HEK293 (cell line): ENCODE measurements around the gene RSPH9.

ENCODE experiments used
- KLF1 ChIP-seq: fragments of 450-650 bp; formaldehyde crosslinking; IDR thresholded peaks from 2 replicates; pipeline ENCODE4 v1.5.1; 2016; ENCODE audit warnings: missing biosample characterization, missing genetic modification characterization
- OSR2 ChIP-seq: fragments of 450-650 bp; formaldehyde crosslinking; IDR thresholded peaks from 2 replicates; pipeline ENCODE4 v1.5.1; 2016; ENCODE audit warnings: missing biosample characterization, missing genetic modification characterization
- OVOL3 ChIP-seq: fragments of 450-650 bp; formaldehyde crosslinking; IDR thresholded peaks from 2 replicates; pipeline ENCODE4 v1.5.1; 2016; ENCODE audit warnings: missing biosample characterization, missing genetic modification characterization
- SP2 ChIP-seq: fragments of 450-650 bp; formaldehyde crosslinking; IDR thresholded peaks from 2 replicates; pipeline ENCODE4 v1.5.1; 2016; ENCODE audit warnings: missing biosample characterization, missing genetic modification characterization
- SP7 ChIP-seq: fragments of 450-650 bp; formaldehyde crosslinking; IDR thresholded peaks from 2 replicates; pipeline ENCODE4 v1.5.1; 2016; ENCODE audit warnings: missing biosample characterization, missing genetic modification characterization
- ZBTB20 ChIP-seq: fragments of 450-650 bp; formaldehyde crosslinking; IDR thresholded peaks from 2 replicates; pipeline ENCODE4 v1.5.1; 2016; ENCODE audit warnings: missing biosample characterization, missing genetic modification characterization
- ZEB2 ChIP-seq: fragments of 450-650 bp; formaldehyde crosslinking; IDR thresholded peaks from 2 replicates; pipeline ENCODE4 v1.5.1; 2016; ENCODE audit warnings: missing biosample characterization, missing genetic modification characterization
- ZNF138 ChIP-seq: fragments of 450-650 bp; formaldehyde crosslinking; IDR thresholded peaks from 2 replicates; pipeline ENCODE4 v1.5.1; 2016; ENCODE audit warnings: missing biosample characterization, missing genetic modification characterization, borderline replicate concordance
- ZNF146 ChIP-seq: fragments of 450-650 bp; formaldehyde crosslinking; IDR thresholded peaks from 2 replicates; pipeline ENCODE4 v1.5.1; 2016; ENCODE audit warnings: missing biosample characterization, missing genetic modification characterization
- ZNF2 ChIP-seq: fragments of 450-650 bp; formaldehyde crosslinking; IDR thresholded peaks from 2 replicates; pipeline ENCODE4 v1.5.1; 2016; ENCODE audit warnings: missing biosample characterization, missing genetic modification characterization
- ZNF335 ChIP-seq: fragments of 450-650 bp; formaldehyde crosslinking; conservative IDR thresholded peaks from 2 replicates; pipeline ENCODE4 v1.5.1; 2016; ENCODE audit warnings: missing biosample characterization, missing genetic modification characterization
- ZNF558 ChIP-seq: fragments of 450-650 bp; formaldehyde crosslinking; IDR thresholded peaks from 2 replicates; pipeline ENCODE4 v1.5.1; 2016; ENCODE audit warnings: missing biosample characterization, missing genetic modification characterization
- ZNF560 ChIP-seq: fragments of 450-650 bp; formaldehyde crosslinking; IDR thresholded peaks from 2 replicates; pipeline ENCODE4 v1.5.1; 2017; ENCODE audit warnings: missing biosample characterization, missing genetic modification characterization, borderline replicate concordance
- ZNF600 ChIP-seq: fragments of 450-650 bp; formaldehyde crosslinking; IDR thresholded peaks from 2 replicates; pipeline ENCODE4 v1.5.1; 2016; ENCODE audit warnings: missing biosample characterization, missing genetic modification characterization
- ZNF658 ChIP-seq: fragments of 450-650 bp; formaldehyde crosslinking; IDR thresholded peaks from 2 replicates; pipeline ENCODE4; 2016; ENCODE audit warnings: missing biosample characterization, missing genetic modification characterization
- ZNF664 ChIP-seq: fragments of 450-650 bp; formaldehyde crosslinking; IDR thresholded peaks from 2 replicates; pipeline ENCODE4 v1.5.1; 2016; ENCODE audit warnings: missing biosample characterization, missing genetic modification characterization
- ZNF747 ChIP-seq: fragments of 450-650 bp; formaldehyde crosslinking; IDR thresholded peaks from 2 replicates; pipeline ENCODE4 v1.5.1; 2016; ENCODE audit warnings: missing biosample characterization, missing genetic modification characterization
- TF ChIP-seq, protein P1 (sequence below): fragments of 450-650 bp; formaldehyde crosslinking; IDR thresholded peaks from 2 replicates; pipeline ENCODE4 v1.5.1; 2016; ENCODE audit warnings: missing biosample characterization, missing genetic modification characterization
- TF ChIP-seq, protein P2 (sequence below): fragments of 450-650 bp; formaldehyde crosslinking; IDR thresholded peaks from 2 replicates; pipeline ENCODE4 v1.5.1; 2016; ENCODE audit warnings: missing biosample characterization, missing genetic modification characterization
- TF ChIP-seq, protein P3 (sequence below): fragments of 450-650 bp; IDR thresholded peaks from 2 replicates; pipeline ENCODE4 v1.5.1; 2018; ENCODE audit warnings: missing biosample characterization, missing genetic modification characterization
- TF ChIP-seq, protein P4 (sequence below): fragments of 450-650 bp; formaldehyde crosslinking; IDR thresholded peaks from 2 replicates; pipeline ENCODE4 v1.5.1; 2016; ENCODE audit warnings: missing biosample characterization, missing genetic modification characterization
- TF ChIP-seq, protein P5 (sequence below): fragments of 450-650 bp; formaldehyde crosslinking; optimal IDR thresholded peaks from 2 replicates; pipeline ENCODE3; 2016; ENCODE audit warnings: missing biosample characterization, mild to moderate bottlenecking, missing genetic modification characterization
- TF ChIP-seq, protein P6 (sequence below): fragments of 450-650 bp; formaldehyde crosslinking; IDR thresholded peaks from 2 replicates; pipeline ENCODE4 v1.5.1; 2016; ENCODE audit warnings: missing biosample characterization, missing genetic modification characterization
- TF ChIP-seq, protein P7 (sequence below): fragments of 450-650 bp; formaldehyde crosslinking; IDR thresholded peaks from 2 replicates; pipeline ENCODE4 v1.5.1; 2016; ENCODE audit warnings: missing biosample characterization, missing genetic modification characterization

Gene RSPH9

DNA sequence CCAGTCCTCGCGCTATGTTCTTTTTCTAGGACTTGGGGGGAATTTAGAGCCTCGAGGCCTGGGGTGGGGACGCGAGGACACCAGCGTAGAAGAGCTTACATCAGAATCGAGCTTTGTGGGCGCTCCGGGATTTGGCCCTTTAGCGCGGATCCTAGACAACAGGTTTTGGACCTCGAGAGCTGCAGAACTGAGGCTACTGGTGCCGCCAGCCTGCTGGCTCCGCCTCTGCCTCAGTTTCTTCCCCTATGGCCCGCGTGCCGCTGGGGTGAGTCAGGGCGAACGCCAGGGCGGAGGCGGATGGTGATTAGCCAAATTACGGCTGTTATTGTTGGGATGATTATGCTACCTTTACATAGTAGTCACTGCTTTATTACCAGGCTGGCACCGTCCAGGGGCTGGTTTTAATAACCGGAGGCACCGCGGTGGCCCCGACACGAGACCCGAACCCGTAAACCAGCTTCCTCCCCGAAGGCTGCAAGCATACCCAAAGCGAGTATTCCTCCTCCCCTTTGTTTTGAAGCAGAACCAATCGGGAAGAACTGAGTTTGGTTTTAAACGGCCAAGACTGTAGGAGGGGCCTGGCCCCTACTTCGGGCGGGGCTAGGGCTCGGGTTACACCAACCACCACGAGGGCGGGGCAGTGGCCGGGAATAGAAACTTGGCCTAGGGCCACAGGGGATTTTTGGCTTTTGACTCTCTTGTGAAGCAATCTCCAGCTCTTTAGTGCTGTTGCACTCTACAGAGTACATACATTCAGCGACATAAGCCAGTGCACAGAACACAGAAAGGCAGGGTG, 15.1 kb upstream of the RSPH9 start (continued):
- TF ChIP-seq ZNF146 (tag by site-specific recombination) (no peak), ZEB2 (tag by site-specific recombination) (peak; percentile 55), ZNF335 (tag by site-specific recombination) (peak; percentile 91), ZNF138 (tag by site-specific recombination) (no peak), ZNF600 (tag by site-specific recombination) (peak; percentile 99), ZNF747 (no peak), ZNF2 (tag by site-specific recombination) (peak; percentile 59), ZBTB20 (tag by site-specific recombination) (peak; percentile 48), OSR2 (peak; percentile 9; the same call in 1 of the 2 replicates), KLF1 (tag by site-specific recombination) (peak; percentile 56; the same call in 1 of the 2 replicates), ZNF560 (tag by site-specific recombination) (no peak), ZNF558 (tag by site-specific recombination) (peak; percentile 61), SP7 (tag by site-specific recombination) (peak; percentile 66; the same call in 1 of the 2 replicates), ZNF658 (tag by site-specific recombination) (no peak), OVOL3 (tag by site-specific recombination) (peak; percentile 15; the same call in 1 of the 2 replicates), ZNF664 (no peak), SP2 (peak; percentile 90)
- TF ChIP-seq, protein P1, sequence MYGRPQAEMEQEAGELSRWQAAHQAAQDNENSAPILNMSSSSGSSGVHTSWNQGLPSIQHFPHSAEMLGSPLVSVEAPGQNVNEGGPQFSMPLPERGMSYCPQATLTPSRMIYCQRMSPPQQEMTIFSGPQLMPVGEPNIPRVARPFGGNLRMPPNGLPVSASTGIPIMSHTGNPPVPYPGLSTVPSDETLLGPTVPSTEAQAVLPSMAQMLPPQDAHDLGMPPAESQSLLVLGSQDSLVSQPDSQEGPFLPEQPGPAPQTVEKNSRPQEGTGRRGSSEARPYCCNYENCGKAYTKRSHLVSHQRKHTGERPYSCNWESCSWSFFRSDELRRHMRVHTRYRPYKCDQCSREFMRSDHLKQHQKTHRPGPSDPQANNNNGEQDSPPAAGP (tag by site-specific recombination) = no peak; the same call in 1 of the 2 replicates
- TF ChIP-seq, protein P2, sequence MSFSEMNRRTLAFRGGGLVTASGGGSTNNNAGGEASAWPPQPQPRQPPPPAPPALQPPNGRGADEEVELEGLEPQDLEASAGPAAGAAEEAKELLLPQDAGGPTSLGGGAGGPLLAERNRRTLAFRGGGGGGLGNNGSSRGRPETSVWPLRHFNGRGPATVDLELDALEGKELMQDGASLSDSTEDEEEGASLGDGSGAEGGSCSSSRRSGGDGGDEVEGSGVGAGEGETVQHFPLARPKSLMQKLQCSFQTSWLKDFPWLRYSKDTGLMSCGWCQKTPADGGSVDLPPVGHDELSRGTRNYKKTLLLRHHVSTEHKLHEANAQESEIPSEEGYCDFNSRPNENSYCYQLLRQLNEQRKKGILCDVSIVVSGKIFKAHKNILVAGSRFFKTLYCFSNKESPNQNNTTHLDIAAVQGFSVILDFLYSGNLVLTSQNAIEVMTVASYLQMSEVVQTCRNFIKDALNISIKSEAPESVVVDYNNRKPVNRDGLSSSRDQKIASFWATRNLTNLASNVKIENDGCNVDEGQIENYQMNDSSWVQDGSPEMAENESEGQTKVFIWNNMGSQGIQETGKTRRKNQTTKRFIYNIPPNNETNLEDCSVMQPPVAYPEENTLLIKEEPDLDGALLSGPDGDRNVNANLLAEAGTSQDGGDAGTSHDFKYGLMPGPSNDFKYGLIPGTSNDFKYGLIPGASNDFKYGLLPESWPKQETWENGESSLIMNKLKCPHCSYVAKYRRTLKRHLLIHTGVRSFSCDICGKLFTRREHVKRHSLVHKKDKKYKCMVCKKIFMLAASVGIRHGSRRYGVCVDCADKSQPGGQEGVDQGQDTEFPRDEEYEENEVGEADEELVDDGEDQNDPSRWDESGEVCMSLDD (tag by site-specific recombination) = peak; percentile 90
- TF ChIP-seq, protein P3, sequence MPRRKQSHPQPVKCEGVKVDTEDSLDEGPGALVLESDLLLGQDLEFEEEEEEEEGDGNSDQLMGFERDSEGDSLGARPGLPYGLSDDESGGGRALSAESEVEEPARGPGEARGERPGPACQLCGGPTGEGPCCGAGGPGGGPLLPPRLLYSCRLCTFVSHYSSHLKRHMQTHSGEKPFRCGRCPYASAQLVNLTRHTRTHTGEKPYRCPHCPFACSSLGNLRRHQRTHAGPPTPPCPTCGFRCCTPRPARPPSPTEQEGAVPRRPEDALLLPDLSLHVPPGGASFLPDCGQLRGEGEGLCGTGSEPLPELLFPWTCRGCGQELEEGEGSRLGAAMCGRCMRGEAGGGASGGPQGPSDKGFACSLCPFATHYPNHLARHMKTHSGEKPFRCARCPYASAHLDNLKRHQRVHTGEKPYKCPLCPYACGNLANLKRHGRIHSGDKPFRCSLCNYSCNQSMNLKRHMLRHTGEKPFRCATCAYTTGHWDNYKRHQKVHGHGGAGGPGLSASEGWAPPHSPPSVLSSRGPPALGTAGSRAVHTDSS = peak; percentile 33; the same call in 1 of the 2 replicates
- TF ChIP-seq, protein P4, sequence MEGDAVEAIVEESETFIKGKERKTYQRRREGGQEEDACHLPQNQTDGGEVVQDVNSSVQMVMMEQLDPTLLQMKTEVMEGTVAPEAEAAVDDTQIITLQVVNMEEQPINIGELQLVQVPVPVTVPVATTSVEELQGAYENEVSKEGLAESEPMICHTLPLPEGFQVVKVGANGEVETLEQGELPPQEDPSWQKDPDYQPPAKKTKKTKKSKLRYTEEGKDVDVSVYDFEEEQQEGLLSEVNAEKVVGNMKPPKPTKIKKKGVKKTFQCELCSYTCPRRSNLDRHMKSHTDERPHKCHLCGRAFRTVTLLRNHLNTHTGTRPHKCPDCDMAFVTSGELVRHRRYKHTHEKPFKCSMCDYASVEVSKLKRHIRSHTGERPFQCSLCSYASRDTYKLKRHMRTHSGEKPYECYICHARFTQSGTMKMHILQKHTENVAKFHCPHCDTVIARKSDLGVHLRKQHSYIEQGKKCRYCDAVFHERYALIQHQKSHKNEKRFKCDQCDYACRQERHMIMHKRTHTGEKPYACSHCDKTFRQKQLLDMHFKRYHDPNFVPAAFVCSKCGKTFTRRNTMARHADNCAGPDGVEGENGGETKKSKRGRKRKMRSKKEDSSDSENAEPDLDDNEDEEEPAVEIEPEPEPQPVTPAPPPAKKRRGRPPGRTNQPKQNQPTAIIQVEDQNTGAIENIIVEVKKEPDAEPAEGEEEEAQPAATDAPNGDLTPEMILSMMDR = 0 out of 2 replicates have a peak, but pooled peaks have one; percentile 10
- TF ChIP-seq, protein P5, sequence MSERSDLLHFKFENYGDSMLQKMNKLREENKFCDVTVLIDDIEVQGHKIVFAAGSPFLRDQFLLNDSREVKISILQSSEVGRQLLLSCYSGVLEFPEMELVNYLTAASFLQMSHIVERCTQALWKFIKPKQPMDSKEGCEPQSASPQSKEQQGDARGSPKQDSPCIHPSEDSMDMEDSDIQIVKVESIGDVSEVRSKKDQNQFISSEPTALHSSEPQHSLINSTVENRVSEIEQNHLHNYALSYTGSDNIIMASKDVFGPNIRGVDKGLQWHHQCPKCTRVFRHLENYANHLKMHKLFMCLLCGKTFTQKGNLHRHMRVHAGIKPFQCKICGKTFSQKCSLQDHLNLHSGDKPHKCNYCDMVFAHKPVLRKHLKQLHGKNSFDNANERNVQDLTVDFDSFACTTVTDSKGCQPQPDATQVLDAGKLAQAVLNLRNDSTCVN (tag by site-specific recombination) = peak; percentile 25
- TF ChIP-seq, protein P6, sequence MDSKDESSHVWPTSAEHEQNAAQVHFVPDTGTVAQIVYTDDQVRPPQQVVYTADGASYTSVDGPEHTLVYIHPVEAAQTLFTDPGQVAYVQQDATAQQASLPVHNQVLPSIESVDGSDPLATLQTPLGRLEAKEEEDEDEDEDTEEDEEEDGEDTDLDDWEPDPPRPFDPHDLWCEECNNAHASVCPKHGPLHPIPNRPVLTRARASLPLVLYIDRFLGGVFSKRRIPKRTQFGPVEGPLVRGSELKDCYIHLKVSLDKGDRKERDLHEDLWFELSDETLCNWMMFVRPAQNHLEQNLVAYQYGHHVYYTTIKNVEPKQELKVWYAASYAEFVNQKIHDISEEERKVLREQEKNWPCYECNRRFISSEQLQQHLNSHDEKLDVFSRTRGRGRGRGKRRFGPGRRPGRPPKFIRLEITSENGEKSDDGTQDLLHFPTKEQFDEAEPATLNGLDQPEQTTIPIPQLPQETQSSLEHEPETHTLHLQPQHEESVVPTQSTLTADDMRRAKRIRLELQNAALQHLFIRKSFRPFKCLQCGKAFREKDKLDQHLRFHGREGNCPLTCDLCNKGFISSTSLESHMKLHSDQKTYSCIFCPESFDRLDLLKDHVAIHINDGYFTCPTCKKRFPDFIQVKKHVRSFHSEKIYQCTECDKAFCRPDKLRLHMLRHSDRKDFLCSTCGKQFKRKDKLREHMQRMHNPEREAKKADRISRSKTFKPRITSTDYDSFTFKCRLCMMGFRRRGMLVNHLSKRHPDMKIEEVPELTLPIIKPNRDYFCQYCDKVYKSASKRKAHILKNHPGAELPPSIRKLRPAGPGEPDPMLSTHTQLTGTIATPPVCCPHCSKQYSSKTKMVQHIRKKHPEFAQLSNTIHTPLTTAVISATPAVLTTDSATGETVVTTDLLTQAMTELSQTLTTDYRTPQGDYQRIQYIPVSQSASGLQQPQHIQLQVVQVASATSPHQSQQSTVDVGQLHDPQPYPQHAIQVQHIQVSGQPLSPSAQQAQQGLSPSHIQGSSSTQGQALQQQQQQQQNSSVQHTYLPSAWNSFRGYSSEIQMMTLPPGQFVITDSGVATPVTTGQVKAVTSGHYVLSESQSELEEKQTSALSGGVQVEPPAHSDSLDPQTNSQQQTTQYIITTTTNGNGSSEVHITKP = peak; percentile 77
- TF ChIP-seq, protein P7, sequence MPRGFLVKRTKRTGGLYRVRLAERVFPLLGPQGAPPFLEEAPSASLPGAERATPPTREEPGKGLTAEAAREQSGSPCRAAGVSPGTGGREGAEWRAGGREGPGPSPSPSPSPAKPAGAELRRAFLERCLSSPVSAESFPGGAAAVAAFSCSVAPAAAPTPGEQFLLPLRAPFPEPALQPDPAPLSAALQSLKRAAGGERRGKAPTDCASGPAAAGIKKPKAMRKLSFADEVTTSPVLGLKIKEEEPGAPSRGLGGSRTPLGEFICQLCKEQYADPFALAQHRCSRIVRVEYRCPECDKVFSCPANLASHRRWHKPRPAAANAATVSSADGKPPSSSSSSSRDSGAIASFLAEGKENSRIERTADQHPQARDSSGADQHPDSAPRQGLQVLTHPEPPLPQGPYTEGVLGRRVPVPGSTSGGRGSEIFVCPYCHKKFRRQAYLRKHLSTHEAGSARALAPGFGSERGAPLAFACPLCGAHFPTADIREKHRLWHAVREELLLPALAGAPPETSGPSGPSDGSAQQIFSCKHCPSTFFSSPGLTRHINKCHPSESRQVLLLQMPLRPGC = peak; percentile 28
